ENCODE data around the gene CDH23.

The CDH23 gene

GRCh38 chr10:71657604-71658466 is 261.1 kb downstream of the CDH23 start:
- no peak for TF ChIP-seq SUZ12 (IDR thresholded peaks at IDR 0.05; ENCODE audit: extremely low read depth, insufficient read depth, insufficient read length)
- no peak for TF ChIP-seq ZNF274 (IDR thresholded peaks at IDR 0.05; ENCODE audit: low read depth, low read length)
- no peak for TF ChIP-seq YY1 (IDR thresholded peaks at IDR 0.05; ENCODE audit: insufficient read depth, insufficient read length)
- peaks cover 31% of the 10 kb centered on the region for H3K4me1 ChIP-seq (ENCODE audit: insufficient read depth, insufficient read length)
- H3K4me3 ChIP-seq (ENCODE audit: insufficient read length, low read depth): peak overlapping the region; percentile 2
- peak; percentile 82 for DNase-seq (ENCODE audit: low read depth, low spot score)
- peaks cover 74% of the 10 kb centered on the region for H3K27me3 ChIP-seq (ENCODE audit: insufficient read depth, insufficient read length)
- H3K36me3 ChIP-seq (ENCODE audit: insufficient read depth, insufficient read length, low read length): no peaks in the 10 kb centered on the region
- no peak overlapping the region for H3K9ac ChIP-seq (ENCODE audit: insufficient read length, low read depth)
- no peaks in the 10 kb centered on the region for H3K9me3 ChIP-seq (ENCODE audit: insufficient read depth, low read length)

DNA sequence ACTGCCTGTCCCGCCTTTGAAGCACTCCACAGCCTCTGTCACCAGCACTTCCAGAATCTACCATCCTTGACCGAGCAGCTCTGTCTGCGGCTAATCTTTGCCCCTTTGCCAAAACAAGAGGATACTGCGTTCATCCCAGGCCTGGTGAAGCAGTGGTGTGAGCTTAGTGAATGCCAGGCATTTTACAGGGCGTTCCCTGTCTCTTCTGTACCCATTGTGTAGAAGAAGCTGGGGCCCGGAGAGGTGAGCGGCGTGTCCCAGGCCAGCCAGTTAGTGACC is 261.7 kb downstream of the CDH23 start:
- H3K36me3 ChIP-seq (ENCODE audit: insufficient read depth, insufficient read length, low read length): no peaks in the 10 kb centered on the region
- peaks cover 30% of the 10 kb centered on the region for H3K4me1 ChIP-seq (ENCODE audit: insufficient read depth, insufficient read length)
- H3K27me3 ChIP-seq (ENCODE audit: insufficient read depth, insufficient read length): peaks cover 69% of the 10 kb centered on the region
- no peaks in the 10 kb centered on the region for H3K9me3 ChIP-seq (ENCODE audit: insufficient read depth, low read length)
- TF ChIP-seq ZNF274 (IDR thresholded peaks at IDR 0.05; ENCODE audit: low read depth, low read length) (no peak), YY1 (IDR thresholded peaks at IDR 0.05; ENCODE audit: insufficient read depth, insufficient read length) (no peak), SUZ12 (IDR thresholded peaks at IDR 0.05; ENCODE audit: extremely low read depth, insufficient read depth, insufficient read length) (no peak)
- no peak overlapping the region for H3K4me3 ChIP-seq (ENCODE audit: insufficient read length, low read depth)
- H3K9ac ChIP-seq (ENCODE audit: insufficient read length, low read depth): no peak overlapping the region
- DNase-seq (ENCODE audit: low read depth, low spot score): no peak

DNA sequence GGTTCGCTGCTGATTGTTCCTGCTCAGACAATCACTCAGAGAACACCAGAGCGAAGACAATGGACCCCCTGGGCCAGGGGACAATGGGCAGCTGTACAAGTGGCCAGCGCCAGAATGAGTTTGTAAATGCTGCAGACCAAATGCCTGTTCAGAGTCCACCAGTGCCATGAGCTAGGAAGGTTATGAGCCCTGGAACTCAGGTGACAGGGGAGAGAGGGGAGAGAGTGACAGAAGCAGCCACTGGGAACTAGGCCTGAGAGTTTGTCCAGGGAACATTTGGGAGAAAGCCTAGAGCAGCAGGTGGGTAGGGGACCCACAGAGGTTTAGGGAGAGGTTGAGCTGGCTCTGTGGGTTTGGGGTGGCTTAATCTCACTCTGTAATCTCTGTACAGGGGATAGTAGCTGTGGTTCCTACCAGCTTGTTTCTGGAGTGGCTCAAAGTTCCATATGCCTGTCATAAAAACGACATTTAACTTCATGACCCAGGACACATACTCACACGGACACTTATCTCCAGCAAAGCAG is 262.5 kb downstream of the CDH23 start:
- TF ChIP-seq SUZ12 (IDR thresholded peaks at IDR 0.05; ENCODE audit: extremely low read depth, insufficient read depth, insufficient read length): no peak
- Histone ChIP-seq H3K36me3 (ENCODE audit: insufficient read depth, insufficient read length, low read length) (no peaks in the 10 kb centered on the region), H3K4me3 (ENCODE audit: insufficient read length, low read depth) (no peak overlapping the region), H3K9ac (ENCODE audit: insufficient read length, low read depth) (no peak overlapping the region), H3K4me1 (ENCODE audit: insufficient read depth, insufficient read length) (peaks cover 29% of the 10 kb centered on the region), H3K27me3 (ENCODE audit: insufficient read depth, insufficient read length) (peaks cover 61% of the 10 kb centered on the region), H3K9me3 (ENCODE audit: insufficient read depth, low read length) (no peaks in the 10 kb centered on the region)
- no peak for DNase-seq (ENCODE audit: low read depth, low spot score)

DNA sequence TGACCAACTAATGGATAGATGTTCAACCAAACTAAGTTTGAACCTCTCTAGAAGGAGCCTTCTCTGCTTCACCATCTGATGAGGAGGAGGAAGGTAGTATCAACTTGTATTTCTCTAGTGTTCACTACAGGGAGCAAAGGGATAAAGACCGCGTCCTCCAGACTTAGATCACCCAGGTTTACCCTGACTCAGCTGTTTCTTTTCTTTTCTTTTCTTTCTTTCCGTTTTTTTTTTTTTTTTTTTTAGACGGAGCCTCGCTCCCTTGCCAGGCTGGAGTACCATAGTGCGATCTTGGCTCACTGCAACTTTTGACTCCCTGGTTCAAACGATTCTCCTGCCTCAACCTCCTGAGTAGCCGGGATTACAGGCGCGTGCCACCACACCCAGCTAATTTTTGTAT is 263.0 kb downstream of the CDH23 start:
- Histone ChIP-seq H3K36me3 (ENCODE audit: insufficient read depth, insufficient read length, low read length) (no peaks in the 10 kb centered on the region), H3K9ac (ENCODE audit: insufficient read length, low read depth) (no peak overlapping the region), H3K27me3 (ENCODE audit: insufficient read depth, insufficient read length) (peaks cover 56% of the 10 kb centered on the region), H3K4me1 (ENCODE audit: insufficient read depth, insufficient read length) (peaks cover 29% of the 10 kb centered on the region), H3K9me3 (ENCODE audit: insufficient read depth, low read length) (no peaks in the 10 kb centered on the region), H3K4me3 (ENCODE audit: insufficient read length, low read depth) (no peak overlapping the region)
- TF ChIP-seq SUZ12 (IDR thresholded peaks at IDR 0.05; ENCODE audit: extremely low read depth, insufficient read depth, insufficient read length) (no peak), YY1 (IDR thresholded peaks at IDR 0.05; ENCODE audit: insufficient read depth, insufficient read length) (no peak), ZNF274 (IDR thresholded peaks at IDR 0.05; ENCODE audit: low read depth, low read length) (no peak)
- DNase-seq (ENCODE audit: low read depth, low spot score): no peak

DNA sequence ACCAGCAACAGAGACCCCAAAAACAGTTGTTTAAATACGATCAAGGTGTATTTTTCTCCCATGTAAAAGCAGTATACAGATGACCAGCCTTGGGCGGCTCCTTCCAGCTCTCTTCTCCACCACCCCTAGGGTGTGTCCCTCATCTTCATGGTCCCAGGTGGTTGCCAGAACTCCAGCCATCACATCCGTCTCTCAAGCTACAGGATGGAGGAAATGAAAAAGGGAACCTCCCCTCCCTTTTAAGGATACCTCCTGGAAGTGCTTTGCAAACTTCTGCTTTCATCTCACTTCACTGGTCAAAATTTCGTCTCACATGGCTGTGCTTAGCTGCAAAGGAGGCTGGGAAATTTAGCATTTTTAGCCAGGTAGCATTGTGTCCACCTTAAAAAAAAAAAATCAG is 263.6 kb downstream of the CDH23 start:
- Histone ChIP-seq H3K9me3 (ENCODE audit: insufficient read depth, low read length) (no peaks in the 10 kb centered on the region), H3K4me3 (ENCODE audit: insufficient read length, low read depth) (no peak overlapping the region), H3K9ac (ENCODE audit: insufficient read length, low read depth) (no peak overlapping the region), H3K36me3 (ENCODE audit: insufficient read depth, insufficient read length, low read length) (no peaks in the 10 kb centered on the region), H3K4me1 (ENCODE audit: insufficient read depth, insufficient read length) (peaks cover 29% of the 10 kb centered on the region), H3K27me3 (ENCODE audit: insufficient read depth, insufficient read length) (peaks cover 50% of the 10 kb centered on the region)
- DNase-seq (ENCODE audit: low read depth, low spot score): no peak
- TF ChIP-seq YY1 (IDR thresholded peaks at IDR 0.05; ENCODE audit: insufficient read depth, insufficient read length) (no peak), SUZ12 (IDR thresholded peaks at IDR 0.05; ENCODE audit: extremely low read depth, insufficient read depth, insufficient read length) (no peak), ZNF274 (IDR thresholded peaks at IDR 0.05; ENCODE audit: low read depth, low read length) (no peak)

DNA sequence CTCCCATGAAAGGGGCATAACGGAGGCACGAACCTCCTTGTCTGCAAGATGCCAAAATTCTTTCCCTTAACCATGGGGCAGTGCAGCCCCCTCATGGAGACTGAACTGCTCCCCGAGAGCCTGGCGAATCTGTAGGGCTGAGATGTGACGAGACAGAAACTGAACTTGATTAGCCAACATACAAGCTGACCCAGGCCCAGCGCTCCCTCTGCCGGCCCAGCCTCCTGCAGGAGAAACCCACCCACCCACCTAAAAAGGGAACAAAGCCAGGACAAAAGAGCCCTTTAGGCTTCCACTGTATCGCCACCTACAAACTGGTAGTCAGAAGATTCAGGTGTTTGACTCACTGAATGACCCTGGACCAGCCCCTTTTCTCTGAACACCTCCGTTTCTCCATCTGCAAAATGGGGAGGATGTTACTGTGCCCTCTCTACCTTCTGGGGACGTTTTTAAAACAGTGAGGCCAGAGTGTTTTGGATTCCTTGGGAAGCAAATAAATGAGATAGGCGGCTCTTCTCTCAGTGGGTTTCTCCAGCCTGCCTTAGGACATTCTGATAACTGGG is 264.4 kb downstream of the CDH23 start:
- no peak for DNase-seq (ENCODE audit: low read depth, low spot score)
- peaks cover 28% of the 10 kb centered on the region for H3K4me1 ChIP-seq (ENCODE audit: insufficient read depth, insufficient read length)
- no peak overlapping the region for H3K4me3 ChIP-seq (ENCODE audit: insufficient read length, low read depth)
- no peak for TF ChIP-seq YY1 (IDR thresholded peaks at IDR 0.05; ENCODE audit: insufficient read depth, insufficient read length)
- TF ChIP-seq SUZ12 (IDR thresholded peaks at IDR 0.05; ENCODE audit: extremely low read depth, insufficient read depth, insufficient read length): no peak
- TF ChIP-seq ZNF274 (IDR thresholded peaks at IDR 0.05; ENCODE audit: low read depth, low read length): no peak
- no peaks in the 10 kb centered on the region for H3K9me3 ChIP-seq (ENCODE audit: insufficient read depth, low read length)
- peaks cover 44% of the 10 kb centered on the region for H3K27me3 ChIP-seq (ENCODE audit: insufficient read depth, insufficient read length)
- no peaks in the 10 kb centered on the region for H3K36me3 ChIP-seq (ENCODE audit: insufficient read depth, insufficient read length, low read length)
- H3K9ac ChIP-seq (ENCODE audit: insufficient read length, low read depth): no peak overlapping the region

- Histone ChIP-seq H3K36me3 (ENCODE audit: insufficient read depth, insufficient read length, low read length) (no peaks in the 10 kb centered on the region), H3K4me1 (ENCODE audit: insufficient read depth, insufficient read length) (peaks cover 25% of the 10 kb centered on the region), H3K27me3 (ENCODE audit: insufficient read depth, insufficient read length) (peaks cover 40% of the 10 kb centered on the region), H3K4me3 (ENCODE audit: insufficient read length, low read depth) (no peak overlapping the region), H3K9ac (ENCODE audit: insufficient read length, low read depth) (no peak overlapping the region), H3K9me3 (ENCODE audit: insufficient read depth, low read length) (no peaks in the 10 kb centered on the region)
- TF ChIP-seq SUZ12 (IDR thresholded peaks at IDR 0.05; ENCODE audit: extremely low read depth, insufficient read depth, insufficient read length) (no peak), ZNF274 (IDR thresholded peaks at IDR 0.05; ENCODE audit: low read depth, low read length) (no peak), YY1 (IDR thresholded peaks at IDR 0.05; ENCODE audit: insufficient read depth, insufficient read length) (no peak)
- DNase-seq (ENCODE audit: low read depth, low spot score): no peak
These were observed 265.1 kb downstream of the CDH23 start for GRCh38 chr10:71661779-71662336.

Measured in NT2/D1 (cell line).